GM21737 (cell line): Measurements from ENCODE around the gene MROH7.
"Not testable (repeated sequence)": the region's sequence is repeated elsewhere in the genome, so short reads cannot be mapped to it uniquely, and the experiment has no call there.

ENCODE experiments used
- ATAC-seq: cut with Tn5 transposase; IDR thresholded peaks from one replicate; pipeline ENCODE4 v1.9.1; 2021; ENCODE audit warnings: mild to moderate bottlenecking, moderate library complexity; ENCODE audit not compliant: unreplicated experiment

Gene MROH7

DNA sequence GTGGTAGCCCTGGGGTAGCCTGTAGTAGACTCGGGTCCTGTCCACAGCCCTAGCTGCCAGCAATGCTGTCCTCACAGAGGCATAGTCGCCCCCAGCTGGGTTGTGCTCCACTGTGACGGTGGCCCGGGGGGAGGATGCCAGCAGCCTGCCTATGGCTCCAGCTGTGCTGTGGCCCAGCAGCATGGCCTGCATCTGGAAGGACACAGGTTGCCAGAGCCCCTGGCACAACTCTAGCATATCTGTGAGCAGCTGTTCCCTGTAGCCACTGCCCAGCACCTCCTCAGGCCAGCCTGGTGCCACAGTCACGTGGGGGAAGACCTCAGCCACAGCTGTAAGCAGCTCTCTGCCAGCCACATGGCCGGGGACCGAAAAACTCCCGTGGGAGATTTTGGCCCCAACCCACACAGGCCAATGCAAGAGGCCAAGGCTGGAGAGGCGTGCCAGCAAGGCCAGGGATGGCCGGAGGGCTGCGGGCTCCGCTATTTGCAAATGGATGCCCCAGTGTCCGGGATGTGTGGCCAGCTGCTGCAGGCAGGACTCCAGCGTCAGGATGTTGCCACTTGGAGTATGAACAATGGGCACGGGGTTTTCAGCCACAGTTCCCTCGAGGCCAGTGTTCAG lies 32.2 kb upstream of the MROH7 start:
- ATAC-seq, result no peak

DNA sequence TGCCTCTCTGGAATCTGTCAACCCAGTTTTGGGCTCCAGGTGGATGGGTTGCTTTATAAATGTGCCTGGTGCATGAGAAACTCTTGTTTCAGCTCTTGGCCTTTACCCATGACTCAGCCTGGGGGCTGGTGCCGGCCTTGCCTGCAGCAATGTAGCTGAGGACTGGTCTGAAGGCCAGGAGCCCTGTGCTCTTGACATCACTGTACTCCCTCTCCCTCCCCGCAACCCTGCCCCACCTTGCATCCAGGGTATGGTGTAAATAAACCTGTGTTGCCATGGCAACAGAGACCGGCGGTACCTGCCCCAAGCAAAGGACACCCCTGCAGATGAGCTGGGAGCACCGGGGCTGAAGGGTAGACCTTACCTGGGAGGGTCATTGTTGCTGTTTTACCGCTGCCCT lies 31.5 kb upstream of the MROH7 start:
- ATAC-seq, result no peak

DNA sequence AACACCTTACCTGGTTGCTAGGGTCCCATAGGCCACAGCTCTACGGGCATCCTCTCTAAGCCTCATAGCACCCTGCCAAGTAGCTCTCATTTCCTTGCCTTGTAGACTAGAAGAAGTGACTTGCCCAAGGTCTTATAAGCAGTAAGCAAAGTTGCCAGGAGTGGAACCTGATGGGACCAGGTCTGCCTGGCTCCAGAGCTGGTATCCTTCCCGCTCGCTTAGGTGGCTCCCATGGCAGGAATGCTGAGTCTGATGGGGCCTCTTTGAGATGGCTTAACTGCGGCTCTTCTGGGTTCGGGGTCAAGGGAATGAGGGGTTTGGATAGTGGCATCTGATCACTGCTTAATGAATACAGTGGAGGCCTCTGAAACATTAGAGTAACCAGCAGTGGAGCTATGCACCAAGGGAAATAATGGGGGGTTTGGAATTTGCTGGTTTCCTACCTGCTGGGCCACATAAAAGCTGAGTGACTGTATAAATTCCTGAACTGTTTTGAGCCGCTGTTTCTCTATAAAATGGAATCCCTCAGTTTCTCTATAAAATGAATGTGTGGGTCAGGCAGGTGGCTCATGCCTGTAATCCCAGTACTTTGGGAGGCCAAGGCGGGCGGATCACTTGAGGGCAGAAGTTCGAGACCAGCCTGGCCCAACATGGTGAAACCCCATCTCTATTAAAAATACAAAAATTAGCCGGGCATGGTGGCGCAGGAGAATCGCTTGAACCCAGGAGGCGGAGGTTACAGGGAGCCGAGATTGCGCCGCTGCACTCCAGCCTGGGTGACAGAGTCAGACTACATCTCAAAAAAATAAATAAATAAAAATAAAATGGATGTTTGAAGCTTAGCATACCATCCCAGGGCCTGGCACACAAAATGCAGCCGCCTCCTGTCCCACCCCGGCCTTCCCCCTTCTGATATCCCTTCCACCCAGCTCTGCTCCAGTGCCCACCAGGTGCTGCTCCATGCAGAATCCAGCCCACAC lies 30.7 kb upstream of the MROH7 start:
- no peak for ATAC-seq

DNA sequence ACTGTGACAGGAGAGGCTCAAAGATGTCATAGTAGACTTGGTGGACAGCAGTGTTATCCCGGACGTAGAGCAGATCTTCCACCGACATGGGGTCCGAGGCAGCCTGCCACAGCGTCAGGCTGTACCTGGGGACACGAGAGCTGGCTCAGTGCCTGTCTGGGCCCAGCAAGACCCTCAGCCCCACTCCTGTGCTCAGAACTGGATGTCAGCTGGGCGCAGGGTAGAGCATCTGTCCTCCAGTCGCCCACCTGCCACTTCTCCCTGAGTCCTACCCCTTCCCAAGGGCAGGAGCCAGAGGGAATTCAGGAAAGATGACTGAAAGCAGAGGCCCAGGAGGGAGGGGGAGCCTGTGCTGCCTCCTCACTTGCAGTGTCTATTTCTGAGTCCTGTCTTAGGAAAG lies 30.0 kb upstream of the MROH7 start:
- ATAC-seq, result no peak

DNA sequence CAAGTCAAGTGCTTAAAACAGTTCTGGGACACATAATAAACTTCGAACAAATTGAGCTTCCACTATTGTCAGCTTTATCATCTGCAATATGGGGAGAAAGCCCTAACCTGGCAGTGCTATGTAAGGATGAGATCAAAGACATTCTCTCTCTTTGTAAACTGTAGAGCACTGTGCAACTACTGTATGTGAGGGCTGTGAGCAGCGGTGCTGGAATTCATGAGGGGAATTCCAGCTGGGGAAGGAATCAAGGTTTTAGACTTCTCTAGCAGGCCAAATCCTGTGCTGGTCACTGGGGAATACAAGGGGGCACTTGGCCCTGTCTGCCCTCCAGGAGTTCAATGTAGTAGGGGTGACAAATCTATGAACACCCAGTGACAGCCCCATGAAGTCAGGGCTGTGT lies 27.6 kb upstream of the MROH7 start:
- no peak for ATAC-seq

DNA sequence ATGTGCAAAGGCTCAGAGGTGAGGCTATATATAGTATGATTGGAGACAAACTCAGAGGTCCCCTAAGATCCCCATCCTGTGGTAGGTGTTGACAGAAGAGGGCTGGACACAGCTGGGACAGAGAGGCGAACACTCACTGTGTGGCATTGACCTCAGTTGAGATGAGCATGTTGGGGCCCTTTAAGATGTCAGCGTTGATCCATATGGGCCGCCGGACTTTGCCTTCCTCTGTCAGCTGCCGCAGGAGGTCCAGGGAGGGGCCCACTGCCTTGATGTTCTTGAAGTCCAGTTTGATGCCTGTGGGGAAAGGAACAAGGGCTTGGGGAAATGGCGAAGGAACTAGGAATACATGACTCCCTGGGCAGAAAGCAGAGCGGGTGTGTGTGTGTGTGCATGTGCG lies 27.0 kb upstream of the MROH7 start:
- ATAC-seq, result no peak

DNA sequence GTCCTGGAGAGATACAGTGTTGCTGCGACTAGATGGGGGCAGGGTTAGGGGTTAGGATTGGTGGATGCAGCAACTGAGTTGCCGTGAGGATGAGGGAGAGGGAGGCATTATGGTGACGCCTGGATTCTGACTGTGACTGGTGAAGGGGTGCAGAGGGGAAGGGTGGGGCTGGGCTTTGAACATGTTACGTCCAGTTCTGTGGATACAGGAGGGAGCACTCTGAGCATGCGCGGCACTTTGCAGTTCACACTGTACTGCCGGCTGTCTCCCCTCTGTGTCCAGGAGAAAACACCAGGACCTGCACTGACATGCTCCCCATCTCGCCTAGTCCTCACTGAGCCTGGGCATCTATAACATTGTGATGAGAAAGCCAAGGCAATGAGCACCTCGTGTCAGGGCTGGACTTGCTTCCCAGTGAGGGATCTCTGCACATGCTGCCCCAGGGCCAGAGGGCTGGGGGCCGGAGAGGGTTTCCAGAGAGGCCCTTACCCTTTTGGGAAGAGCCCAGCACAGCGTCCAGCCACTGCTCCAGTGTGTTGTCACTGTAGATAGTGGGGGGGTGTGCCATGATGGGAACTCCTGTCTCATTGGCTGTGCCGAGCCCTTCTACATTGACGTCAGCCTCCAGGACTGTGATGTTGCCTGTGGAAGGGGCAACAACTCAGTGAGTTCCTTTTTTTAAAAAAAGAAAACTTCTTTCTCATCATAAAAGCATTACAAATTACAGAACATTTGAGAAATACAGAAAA lies 25.9 kb upstream of the MROH7 start:
- ATAC-seq, result no peak

DNA sequence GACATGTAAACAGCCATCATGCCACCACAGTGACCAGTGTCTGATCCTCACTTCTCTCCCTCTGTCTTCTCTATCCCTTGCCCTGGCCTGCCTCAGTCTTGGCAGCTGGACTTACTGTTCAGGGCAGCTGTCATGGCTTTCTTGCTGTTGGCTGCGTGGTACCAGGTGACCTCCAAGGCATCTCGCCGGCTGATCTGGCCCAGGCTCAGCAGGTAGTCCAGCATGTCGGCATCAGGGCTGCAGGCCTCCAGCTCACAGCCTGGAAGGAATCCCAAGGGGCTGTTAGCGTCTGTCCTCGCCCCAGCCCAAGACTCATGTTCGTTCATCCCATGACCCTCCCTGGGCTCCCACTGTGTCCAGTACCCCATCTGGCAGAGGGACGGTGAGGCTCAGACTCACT lies 21.8 kb upstream of the MROH7 start:
- no peak for ATAC-seq

DNA sequence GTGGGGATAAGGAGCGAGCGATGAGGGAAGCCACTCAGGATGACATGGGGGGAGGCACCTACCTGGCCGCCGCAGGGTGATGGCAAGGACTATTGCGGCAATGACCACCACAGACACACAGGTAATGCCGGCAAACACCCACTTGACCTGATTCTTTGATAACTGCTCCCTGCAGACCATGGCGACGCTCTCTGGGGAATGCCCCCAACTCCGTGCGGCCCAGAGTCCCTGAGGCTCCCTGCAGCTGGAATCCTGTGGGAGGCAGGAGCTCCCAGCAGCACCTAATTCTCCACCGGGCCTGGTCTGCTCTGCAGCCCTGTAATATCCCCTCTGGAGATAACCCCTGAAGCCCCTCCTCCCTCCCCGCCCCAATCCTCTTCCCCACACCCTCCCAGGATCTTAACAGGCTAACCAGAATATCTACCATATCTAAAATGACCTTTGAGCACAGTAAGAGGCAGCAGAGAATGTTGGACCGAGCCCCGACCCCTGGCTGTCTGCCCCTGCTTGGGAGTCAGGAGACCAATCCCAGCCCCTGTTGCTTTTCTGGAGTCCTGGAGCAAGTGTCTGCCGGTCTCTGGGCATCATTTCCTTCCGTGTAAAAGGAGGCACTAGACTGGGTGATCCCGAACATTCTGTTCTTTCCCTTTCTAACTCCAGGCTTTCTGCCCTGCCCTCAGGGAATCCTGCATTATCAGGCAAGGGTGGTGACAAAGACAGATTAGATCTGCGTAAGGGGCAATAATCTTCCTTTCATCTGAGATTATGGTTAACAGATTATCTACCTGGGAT lies 18.2 kb upstream of the MROH7 start, which contains the start of gene FAM151A:
Gene FAM151A (minus strand): TSS at position 310 of the 792 bp plus-strand sequence. CDS start 130 bp downstream, at position 180.
- no peak for ATAC-seq

DNA sequence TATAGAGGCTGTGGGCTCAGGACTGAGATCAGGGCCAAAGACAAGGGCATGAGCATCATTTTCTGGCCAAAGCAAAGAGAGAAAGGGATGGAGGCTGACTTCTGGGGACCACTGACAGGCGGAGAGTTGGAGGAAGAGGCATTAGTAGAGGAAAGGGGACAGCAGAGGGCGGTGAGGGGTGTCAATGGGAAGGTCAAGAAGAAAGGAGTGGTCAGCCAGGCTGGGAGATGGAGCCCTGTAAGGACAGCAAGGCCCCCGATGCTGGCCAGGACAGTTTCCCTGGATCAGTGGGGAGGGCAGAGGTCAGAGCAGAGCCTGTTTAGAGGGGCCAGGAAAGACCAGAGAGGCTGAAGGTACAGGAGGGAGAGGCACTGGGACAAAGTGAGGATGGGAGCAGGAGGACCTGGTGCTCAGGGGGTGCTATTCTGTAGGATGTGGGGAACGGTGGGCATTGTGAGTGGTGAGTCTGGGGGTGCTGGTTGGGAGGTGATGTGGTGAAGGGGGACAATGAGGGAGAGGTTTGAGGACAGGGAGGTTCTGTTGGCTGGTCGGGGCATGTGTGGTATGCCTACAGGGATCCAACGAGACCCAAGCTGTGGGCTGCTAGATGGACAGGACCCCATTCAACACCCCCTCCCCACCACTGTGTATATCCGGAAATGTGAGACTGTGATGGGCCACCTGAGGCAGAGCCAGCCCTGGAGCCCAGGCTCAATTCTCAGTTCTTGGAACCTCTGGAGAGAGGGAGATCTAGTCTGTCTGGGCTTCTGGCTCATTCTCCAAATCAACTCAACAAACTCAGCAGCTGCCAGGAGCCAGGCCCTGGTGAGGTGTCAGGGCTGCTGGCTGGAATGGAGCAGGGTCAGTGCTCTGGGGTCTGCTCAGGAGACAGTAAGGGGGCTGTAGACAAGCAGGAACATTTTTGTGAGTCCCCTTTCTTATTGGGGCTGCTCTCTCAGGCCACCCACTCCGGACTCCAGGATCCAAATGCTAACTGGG lies 16.8 kb upstream of the MROH7 start:
- no peak for ATAC-seq

DNA sequence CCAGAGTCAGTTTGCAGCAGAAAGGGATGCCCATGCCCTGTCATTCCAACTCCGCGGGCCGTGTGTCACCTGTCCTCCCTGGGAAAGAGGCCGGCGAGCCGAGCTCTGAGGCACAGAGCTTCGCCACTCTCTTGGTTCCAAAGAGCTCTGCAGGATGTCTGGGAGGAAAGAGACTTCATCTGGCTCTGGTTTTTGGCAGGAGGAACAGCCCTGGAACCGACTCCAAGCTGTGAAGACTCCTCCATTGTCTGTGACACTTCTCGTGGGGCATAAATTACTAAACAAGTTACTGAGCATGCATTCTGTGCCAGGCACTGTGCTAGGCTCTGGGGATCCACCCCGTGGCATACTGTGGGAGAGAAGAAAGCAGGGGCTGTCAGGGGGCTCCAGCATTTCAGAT lies 14.4 kb upstream of the MROH7 start:
- no peak for ATAC-seq

DNA sequence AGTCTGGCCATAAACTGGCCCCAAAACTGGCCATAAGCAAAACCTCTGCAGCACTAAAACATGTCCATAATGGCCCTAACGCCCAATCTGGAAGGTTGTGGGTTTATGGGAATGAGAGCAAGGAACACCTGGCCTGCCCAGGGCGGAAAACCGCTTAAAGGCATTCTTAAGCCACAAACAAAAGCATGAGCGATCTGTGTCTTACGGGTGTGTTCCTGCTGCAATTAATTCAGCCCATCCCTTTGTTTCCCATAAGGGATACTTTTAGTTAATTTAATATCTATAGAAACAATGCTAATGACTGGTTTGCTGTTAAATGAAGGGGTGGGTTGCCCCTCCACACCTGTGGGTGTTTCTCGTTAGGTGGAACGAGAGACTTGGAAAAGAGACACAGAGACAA lies 5.8 kb upstream of the MROH7 start:
- not testable (repeated sequence) for ATAC-seq

DNA sequence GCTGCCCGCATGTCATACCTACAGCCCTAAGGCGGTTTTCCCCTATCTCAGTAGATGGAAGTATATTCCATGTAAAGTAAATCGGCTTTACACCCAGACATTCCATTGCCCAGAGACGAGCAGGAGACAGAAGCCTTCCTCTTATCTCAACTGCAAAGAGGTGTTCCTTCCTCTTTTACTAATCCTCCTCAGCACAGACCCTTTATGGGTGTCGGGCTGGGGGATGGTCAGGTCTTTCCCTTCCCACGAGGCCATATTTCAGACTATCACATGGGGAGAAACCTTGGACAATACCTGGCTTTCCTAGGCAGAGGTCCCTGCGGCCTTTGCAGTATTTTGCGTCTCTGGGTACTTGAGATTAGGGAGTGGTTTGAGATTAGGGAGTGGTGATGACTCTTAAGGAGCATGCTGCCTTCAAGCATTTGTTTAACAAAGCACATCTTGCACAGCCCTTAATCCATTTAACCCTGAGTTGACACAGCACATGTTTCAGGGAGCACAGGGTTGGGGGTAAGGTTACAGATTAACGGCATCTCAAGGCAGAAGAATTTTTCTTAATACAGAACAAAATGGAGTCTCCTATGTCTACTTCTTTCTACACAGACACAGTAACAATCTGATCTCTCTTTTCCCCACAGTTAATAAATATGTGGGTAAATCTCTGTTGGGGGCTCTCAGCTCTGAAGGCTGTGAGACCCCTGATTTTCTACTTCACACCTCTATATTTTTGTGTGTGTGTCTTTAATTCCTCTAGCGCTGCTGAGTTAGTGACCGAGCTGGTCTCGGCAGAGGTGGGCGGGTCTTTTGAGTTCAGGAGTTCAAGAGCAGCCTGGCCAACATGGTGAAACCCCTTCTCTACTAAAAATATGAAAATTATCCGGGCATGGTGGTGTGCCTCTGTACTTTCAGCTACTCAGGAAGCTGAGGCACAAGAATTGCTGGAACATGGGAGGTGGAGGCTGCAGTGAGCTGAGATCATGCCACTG lies 4.8 kb upstream of the MROH7 start:
- ATAC-seq, result not testable (repeated sequence)

DNA sequence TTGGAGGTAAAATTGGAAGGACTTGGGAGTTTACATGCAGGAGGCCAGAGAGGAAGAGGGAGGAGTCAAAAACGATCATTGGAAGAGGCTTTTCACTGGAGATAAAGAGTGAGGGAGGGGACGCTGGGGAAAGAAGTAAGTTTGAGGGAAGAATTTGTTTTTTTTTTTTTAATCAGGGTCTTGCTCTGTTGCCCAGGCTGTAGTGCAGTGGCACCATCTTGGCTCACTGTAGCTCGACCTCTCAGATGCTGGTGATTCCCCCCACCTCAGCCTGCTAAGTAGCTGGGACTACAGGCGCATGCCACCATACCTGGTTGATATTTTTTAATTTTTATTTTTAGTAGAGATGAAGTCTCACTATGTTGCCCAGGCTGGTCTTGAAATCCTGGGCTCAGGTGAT lies 1.2 kb upstream of the MROH7 start:
- ATAC-seq, result no peak

DNA sequence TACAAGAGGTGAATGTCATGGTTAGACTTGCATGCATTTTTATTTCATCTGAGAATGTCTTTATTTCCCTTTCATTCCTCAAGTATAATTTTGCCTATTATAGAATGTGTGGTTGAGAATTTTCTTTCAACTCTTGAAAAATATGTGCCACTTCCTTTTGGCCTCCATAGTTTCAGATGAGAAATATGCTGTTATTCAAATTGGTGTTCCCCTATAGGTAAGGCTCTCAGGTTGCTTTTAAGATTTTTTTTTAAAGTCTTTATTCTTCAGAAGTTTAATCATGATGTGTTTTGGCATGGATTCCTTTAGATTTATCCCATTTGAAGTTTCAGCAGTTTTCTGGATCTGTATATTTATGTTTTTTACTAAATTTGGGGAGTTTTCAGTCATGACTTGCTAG lies 2.1 kb downstream of the MROH7 start:
- ATAC-seq, result no peak

DNA sequence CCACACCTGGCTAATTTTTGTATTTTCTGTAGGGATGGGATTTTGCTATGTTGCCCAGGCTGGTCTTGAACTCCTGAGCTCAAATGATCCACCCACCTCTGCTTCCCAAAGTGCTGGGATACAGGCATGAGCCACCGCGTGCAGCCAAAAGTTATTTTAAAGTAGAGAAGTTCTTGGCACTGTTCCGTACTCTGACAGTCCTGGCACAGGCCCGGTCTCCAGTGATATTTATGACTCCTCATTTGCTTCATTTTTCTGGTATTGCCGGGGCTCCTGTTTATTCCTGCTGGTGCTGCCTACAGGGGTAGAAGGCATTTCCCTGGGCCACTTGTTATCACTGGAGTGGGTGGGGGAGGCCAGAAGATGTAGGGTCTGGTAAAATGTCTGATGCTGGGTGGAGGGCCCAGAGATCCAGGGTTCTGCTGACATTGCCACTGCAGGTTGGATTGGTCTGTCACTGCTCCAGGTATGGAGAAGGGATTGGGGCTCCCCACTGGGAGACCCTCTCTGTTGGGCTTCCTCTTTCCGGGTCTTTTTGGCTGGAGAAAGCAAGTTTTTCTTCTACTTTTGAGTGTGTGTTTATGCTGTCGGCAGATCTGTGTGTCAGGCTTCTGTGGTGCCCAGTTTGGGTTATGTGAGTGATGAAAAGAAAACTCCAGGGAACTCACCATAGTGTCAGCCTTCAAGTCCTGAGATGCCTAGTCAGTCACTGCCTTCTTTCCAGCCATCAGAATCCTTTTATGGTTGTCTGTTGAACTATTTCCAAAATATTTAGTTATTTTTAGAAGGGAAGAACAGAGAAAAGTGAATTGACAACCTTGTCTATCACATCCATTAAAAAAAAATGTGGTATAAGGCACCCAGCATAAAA lies 4.5 kb downstream of the MROH7 start:
- ATAC-seq, result no peak

DNA sequence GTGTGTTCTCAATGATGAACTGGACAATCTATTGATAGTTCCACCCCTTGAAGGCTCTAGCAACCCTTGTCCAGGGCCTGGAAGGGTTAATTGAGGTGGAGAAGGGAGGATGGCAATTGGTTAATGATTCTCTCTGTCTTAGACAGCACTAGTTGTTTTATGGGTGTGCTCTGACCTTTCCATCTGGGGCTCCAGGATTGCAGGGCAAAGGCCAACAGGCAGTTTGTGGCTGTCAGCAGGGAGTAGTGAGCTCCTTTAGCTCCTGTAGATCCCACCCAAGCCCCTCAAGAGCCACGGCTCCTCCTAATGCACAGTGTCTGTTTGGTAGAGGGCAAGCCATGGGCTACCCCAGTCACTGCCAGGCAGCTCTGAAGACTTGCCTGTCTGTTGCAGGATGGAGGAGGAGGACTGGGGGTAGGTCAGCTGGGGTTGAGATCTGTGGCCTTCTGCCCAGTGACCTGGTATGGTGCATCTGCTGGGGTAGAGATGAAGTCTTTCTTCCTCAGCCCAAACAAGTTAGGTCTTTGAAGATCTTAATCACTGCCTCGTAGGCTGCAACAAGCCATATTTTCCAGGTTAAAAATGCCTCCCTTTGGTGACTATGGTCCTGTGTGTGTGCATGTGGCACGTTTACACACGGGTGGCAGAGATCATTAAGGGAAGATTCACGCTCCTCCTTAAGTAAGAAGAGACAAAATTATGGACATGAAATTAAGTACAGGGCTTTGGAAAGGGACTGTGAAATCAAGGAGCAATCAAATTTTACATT lies 7.7 kb downstream of the MROH7 start:
- no peak for ATAC-seq
